MM.1S (cell line): ENCODE measurements around the gene CCT7.

Experiments used
- DNase-seq: peaks from one replicate; pipeline ENCODE4 v3.0.0-alpha.2; 2015
- H2AFZ ChIP-seq: fragments of 300-600 bp; sonication (generic); 2 replicates; pipeline ENCODE4 v1.6.0; 2016; ENCODE audit warnings: antibody characterized with exemption, low read length
- H3F3A ChIP-seq: fragments of 300-600 bp; sonication (generic); 2 replicates; pipeline ENCODE4 v1.6.1; 2016; ENCODE audit warnings: mild to moderate bottlenecking, antibody characterized with exemption, low read length, moderate library complexity, mixed read lengths; ENCODE audit not compliant: insufficient read depth
- H3K27ac ChIP-seq: fragments of 300-600 bp; sonication (generic); 2 replicates; pipeline ENCODE4 v1.5.1; 2016; ENCODE audit warnings: mild to moderate bottlenecking, low read length
- H3K27me3 ChIP-seq: fragments of 300-600 bp; sonication (generic); replicated peaks from 2 replicates; pipeline ENCODE4 v1.6.0; 2016; ENCODE audit warnings: low read length; ENCODE audit not compliant: insufficient read depth
- H3K36me3 ChIP-seq: fragments of 300-600 bp; sonication (generic); replicated peaks from 2 replicates; pipeline ENCODE4 v1.6.1; 2016; ENCODE audit warnings: mild to moderate bottlenecking, low read length, mixed read lengths; ENCODE audit not compliant: insufficient read depth
- H3K4me1 ChIP-seq: fragments of 300-600 bp; sonication (generic); 2 replicates; pipeline ENCODE4 v1.6.1; 2016; ENCODE audit warnings: low read length, mixed read lengths
- H3K4me2 ChIP-seq: fragments of 300-600 bp; sonication (generic); 2 replicates; pipeline ENCODE4 v1.6.0; 2016; ENCODE audit warnings: low read depth, low read length
- H3K4me3 ChIP-seq: fragments of 300-600 bp; sonication (generic); 2 replicates; pipeline ENCODE4 v1.5.1; 2016; ENCODE audit warnings: low read length, mixed read lengths
- H3K79me2 ChIP-seq: fragments of 300-600 bp; sonication (generic); 2 replicates; pipeline ENCODE4 v1.6.1; 2016; ENCODE audit warnings: mixed run types, low read length, mixed read lengths
- H3K9ac ChIP-seq: fragments of 300-600 bp; sonication (generic); 2 replicates; pipeline ENCODE4 v1.6.1; 2016; ENCODE audit warnings: low read length, mixed read lengths
- H3K9me2 ChIP-seq: fragments of 300-600 bp; sonication (generic); replicated peaks from 2 replicates; pipeline ENCODE4 v1.6.1; 2016; ENCODE audit warnings: mild to moderate bottlenecking, low read length, mixed read lengths; ENCODE audit not compliant: insufficient read depth
- H3K9me3 ChIP-seq: fragments of 300-600 bp; sonication (generic); replicated peaks from 2 replicates; pipeline ENCODE4 v1.6.1; 2016; ENCODE audit warnings: mild to moderate bottlenecking, low read length, mixed read lengths; ENCODE audit not compliant: insufficient read depth
- H4K20me1 ChIP-seq: fragments of 300-600 bp; sonication (generic); 2 replicates; pipeline ENCODE4 v1.6.1; 2016; ENCODE audit warnings: mild to moderate bottlenecking, low read length, moderate library complexity, mixed read lengths; ENCODE audit not compliant: insufficient read depth
- CTCF ChIP-seq: fragments of 300-600 bp; sonication (generic); IDR thresholded peaks from 2 replicates; pipeline ENCODE4 v1.5.1; 2016; ENCODE audit warnings: antibody characterized with exemption, low read length, mixed read lengths
- EZH2 ChIP-seq: fragments of 300-600 bp; sonication (generic); optimal IDR thresholded peaks from 2 replicates; pipeline ENCODE3; 2017; ENCODE audit warnings: low read depth, mild to moderate bottlenecking, antibody characterized with exemption, low read length, mixed read lengths
- EZH2phosphoT487 ChIP-seq: fragments of 300-600 bp; sonication (generic); IDR thresholded peaks from 2 replicates; pipeline ENCODE4 v1.6.1; 2018; ENCODE audit warnings: antibody characterized with exemption, low read length

Gene CCT7

GRCh38 chr2:73233932-73234832 is at the start of gene CCT7:
CCT7 (plus strand) TSS chr2:73234308; CDS start chr2:73234379, 71 bp downstream.
- peaks cover 16% of the 10 kb centered on the region for H3K4me1 ChIP-seq
- H3K79me2 ChIP-seq: peaks cover 57% of the 10 kb centered on the region
- no peaks in the 10 kb centered on the region for H3K9me3 ChIP-seq
- peaks cover 9% of the 10 kb centered on the region; the same call in 1 of the 2 replicates for H3F3A ChIP-seq
- H2AFZ ChIP-seq: peak within 1 kb of the TSS; percentile 99
- H4K20me1 ChIP-seq: peaks cover 36% of the 10 kb centered on the region
- H3K9ac ChIP-seq: peak within 1 kb of the TSS; percentile 85
- no peaks in the 10 kb centered on the region for H3K9me2 ChIP-seq
- H3K4me3 ChIP-seq: peak within 1 kb of the TSS; percentile 79
- peak; percentile 91 for DNase-seq
- H3K27ac ChIP-seq: peak within 1 kb of the TSS; percentile 68; the same call in 1 of the 2 replicates
- TF ChIP-seq EZH2phosphoT487 (no peak), EZH2 (no peak), CTCF (no peak)
- no peaks in the 10 kb centered on the region for H3K27me3 ChIP-seq
- H3K36me3 ChIP-seq: peaks cover 4% of the 10 kb centered on the region; the same call in 1 of the 2 replicates
- H3K4me2 ChIP-seq: peak within 1 kb of the TSS; percentile 99

DNA sequence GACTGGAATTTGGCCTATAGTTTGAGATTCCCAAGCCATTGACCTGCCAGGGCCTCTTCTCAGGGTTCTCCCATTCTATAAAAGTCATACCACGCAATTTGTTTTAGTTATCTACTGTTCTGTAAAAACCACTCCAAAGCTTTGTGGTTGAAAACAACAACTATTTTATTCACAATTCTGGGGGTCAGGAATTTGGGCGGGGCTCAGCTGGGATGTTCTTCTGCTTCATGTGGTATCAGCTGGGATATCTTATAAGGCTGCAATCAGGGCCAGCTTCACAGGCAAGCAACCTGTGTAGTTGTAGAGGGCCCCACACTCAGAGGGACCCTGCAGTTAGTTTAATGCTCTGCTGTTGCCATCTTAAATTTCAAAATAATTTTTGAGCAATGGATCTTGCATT is 48.1 kb upstream of the CCT7 start:
- Histone ChIP-seq H3K27ac (no peak overlapping the region), H2AFZ (no peak overlapping the region), H3K9ac (no peak overlapping the region)

DNA sequence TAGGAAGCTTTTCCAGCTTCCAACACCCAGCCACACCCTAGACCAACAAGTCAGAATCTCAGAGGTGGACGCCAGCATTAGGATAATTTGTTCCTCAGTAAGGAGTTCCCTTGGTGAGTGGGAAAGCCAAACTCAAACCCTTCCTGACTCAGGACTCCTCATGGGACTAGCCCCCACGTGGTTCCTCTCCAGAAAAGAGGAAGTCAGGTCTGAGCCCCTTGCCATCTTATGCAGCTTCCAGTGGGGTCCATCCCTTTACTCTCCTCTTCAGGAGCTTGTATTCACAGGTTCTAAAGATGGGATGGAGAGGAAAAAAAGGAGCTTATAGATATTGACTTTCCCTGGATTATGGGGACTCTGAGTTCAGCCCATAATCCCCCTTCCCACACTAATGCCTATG is 46.6 kb upstream of the CCT7 start:
- Histone ChIP-seq H3K4me1 (no peaks in the 10 kb centered on the region), H3K27ac (no peak overlapping the region), H2AFZ (no peak overlapping the region), H4K20me1 (no peaks in the 10 kb centered on the region), H3K9ac (no peak overlapping the region), H3K9me3 (no peaks in the 10 kb centered on the region), H3K4me2 (no peak overlapping the region), H3K36me3 (no peaks in the 10 kb centered on the region), H3K4me3 (no peak overlapping the region), H3K9me2 (no peaks in the 10 kb centered on the region), H3K79me2 (no peaks in the 10 kb centered on the region), H3F3A (no peaks in the 10 kb centered on the region), H3K27me3 (no peaks in the 10 kb centered on the region)
- DNase-seq: no peak
- TF ChIP-seq EZH2phosphoT487 (no peak), EZH2 (no peak), CTCF (no peak)

More for the DNA sequence above, 48.1 kb upstream of the CCT7 start:
- H3K4me3 ChIP-seq: no peak overlapping the region
- H3K9me3 ChIP-seq: no peaks in the 10 kb centered on the region
- no peak overlapping the region for H3K4me2 ChIP-seq
- H3K9me2 ChIP-seq: no peaks in the 10 kb centered on the region
- TF ChIP-seq CTCF: no peak
- no peaks in the 10 kb centered on the region for H4K20me1 ChIP-seq
- no peaks in the 10 kb centered on the region for H3F3A ChIP-seq
- H3K36me3 ChIP-seq: no peaks in the 10 kb centered on the region
- DNase-seq: no peak
- no peaks in the 10 kb centered on the region for H3K79me2 ChIP-seq
- H3K27me3 ChIP-seq: no peaks in the 10 kb centered on the region
- no peaks in the 10 kb centered on the region for H3K4me1 ChIP-seq
